Peyer's patch (tissue), 4 donors: ENCODE measurements around the gene ADGRL3.

Source experiments
- CTCF ChIP-seq, 6 experiments: fragments of 450-650 bp in 4 of 6; fragments of 200-600 bp in 2 of 6; sonication (generic) in 1 of 6; IDR thresholded peaks; one replicate each; pipeline ENCODE4 v1.5.1; 2017 to 2019; ENCODE audit warnings: antibody characterized with exemption in 6 of 6, mild to moderate bottlenecking in 3 of 6, moderate library complexity in 1 of 6
- POLR2A ChIP-seq, 2 donors: fragments of 450-650 bp; IDR thresholded peaks; one replicate each; pipeline ENCODE4 v1.5.1; 2017; ENCODE audit warnings: antibody characterized with exemption in 2 of 2, mild to moderate bottlenecking in 2 of 2, moderate library complexity in 2 of 2

- no peak for TF ChIP-seq CTCF (IDR thresholded peaks at IDR 0.05)
- TF ChIP-seq POLR2A (IDR thresholded peaks at IDR 0.05): no peak
Measured at GRCh38 chr4:61152433-61152832, 47.7 kb upstream of the ADGRL3 start.
